Smooth muscle cell (in vitro differentiated cells): Measurements from ENCODE around the gene SCIN. TPM values are rescaled to one million over a fixed set of nuclear protein-coding genes. Genes with fewer than 3 reads are reported as not detected.
A peak's percentile ranks its signal among the peaks of the same experiment; 100 is the strongest.
"Not testable (repeated sequence)": the region's sequence is repeated elsewhere in the genome, so short reads cannot be mapped to it uniquely, and the experiment has no call there.

Experiments
- DNase-seq: peaks from one replicate; lab custom pipeline; 2025; ENCODE audit not compliant: unreplicated experiment; lab: John Stamatoyannopoulos, UW
- H2AFZ ChIP-seq: fragments of 200-600 bp; sonication (generic); 2 replicates; pipeline ENCODE4 v1.6.0; 2016; ENCODE audit warnings: antibody characterized with exemption, low read depth, mild to moderate bottlenecking
- H3F3A ChIP-seq: fragments of 200-600 bp; sonication (generic); 2 replicates; pipeline ENCODE4 v1.6.0; 2017; ENCODE audit warnings: antibody characterized with exemption, low read depth
- H3K27ac ChIP-seq: fragments of 200-600 bp; sonication (generic); 2 replicates; pipeline ENCODE4 v1.5.1; 2016; ENCODE audit warnings: low read depth, mild to moderate bottlenecking
- H3K27me3 ChIP-seq: fragments of 200-600 bp; sonication (generic); 2 replicates; pipeline ENCODE4 v1.6.1; 2016; ENCODE audit warnings: low read depth, mild to moderate bottlenecking
- H3K36me3 ChIP-seq: fragments of 200-600 bp; sonication (generic); 2 replicates; pipeline ENCODE4 v1.5.1; 2016; ENCODE audit warnings: low read depth
- H3K4me1 ChIP-seq: fragments of 200-600 bp; sonication (generic); 2 replicates; pipeline ENCODE4 v1.5.1; 2016; ENCODE audit warnings: low read depth
- H3K4me2 ChIP-seq: fragments of 200-600 bp; sonication (generic); 2 replicates; pipeline ENCODE4 v1.6.0; 2016; ENCODE audit warnings: mild to moderate bottlenecking
- H3K4me3 ChIP-seq: fragments of 200-600 bp; sonication (generic); 2 replicates; pipeline ENCODE4 v1.5.1; 2016; ENCODE audit warnings: mild to moderate bottlenecking
- H3K79me2 ChIP-seq: fragments of 200-600 bp; sonication (generic); 2 replicates; pipeline ENCODE4 v1.6.0; 2016; ENCODE audit warnings: low read depth, mild to moderate bottlenecking
- H3K9ac ChIP-seq: fragments of 200-600 bp; sonication (generic); 2 replicates; pipeline ENCODE4 v1.6.0; 2016; ENCODE audit warnings: low read depth
- H3K9me3 ChIP-seq: fragments of 200-600 bp; sonication (generic); replicated peaks from 2 replicates; pipeline ENCODE4 v1.5.1; 2016; ENCODE audit warnings: low read depth
- H4K20me1 ChIP-seq: fragments of 200-600 bp; sonication (generic); 2 replicates; pipeline ENCODE4 v1.6.0; 2016; ENCODE audit warnings: low read depth
- CTCF ChIP-seq: fragments of 200-600 bp; sonication (generic); IDR thresholded peaks from 2 replicates; pipeline ENCODE4 v1.5.1; 2017; ENCODE audit warnings: borderline replicate concordance, mild to moderate bottlenecking, antibody characterized with exemption; ENCODE audit not compliant: insufficient read depth, poor library complexity, severe bottlenecking
- WGBS: methylation state at CpG from one replicate; pipeline ENCODE4 v1.1.7; 2016; ENCODE audit warnings: low lambda C conversion rate; 5-methylcytosine and 5-hydroxymethylcytosine counted together
- polyA plus RNA-seq: library from polyadenylated mRNA; unstranded; fragments of >200 nt; fragmentation: Nextera tagmentation; extraction: Ambion mirVana; gene quantifications from 2 replicates; pipeline ENCODE4 v1.2.1, GENCODE V29; 2016
- total RNA-seq: library from RNA; depleted of rRNA; stranded (reverse); fragments of >200 nt; gene quantifications from 2 replicates; pipeline ENCODE4 v1.2.3, GENCODE V29; 2014

Gene SCIN
- total RNA-seq (0.13 and 0.31 TPM in 2 replicates), polyA plus RNA-seq (0.31 and 0.50 TPM in 2 replicates)

GRCh38 chr7:12570534-12571461 is at the start of gene SCIN:
Gene SCIN, plus strand, starts transcription at chr7:12570720. Its CDS starts 67 bp downstream, at chr7:12570787.
- Histone ChIP-seq H3K27me3 (peaks cover 61% of the 10 kb centered on the region), H3K9me3 (no peaks in the 10 kb centered on the region), H3K9ac (no peak within 1 kb of the TSS), H3K4me2 (peak within 1 kb of the TSS; percentile 88), H2AFZ (peak within 1 kb of the TSS; percentile 84), H3K4me1 (peaks cover 4% of the 10 kb centered on the region), H3K27ac (no peak within 1 kb of the TSS), H3K79me2 (no peaks in the 10 kb centered on the region), H3F3A (no peaks in the 10 kb centered on the region), H4K20me1 (no peaks in the 10 kb centered on the region), H3K4me3 (peak within 1 kb of the TSS; percentile 53), H3K36me3 (no peaks in the 10 kb centered on the region)
- no peak for TF ChIP-seq CTCF
- WGBS, result 3% methylated on average over 71 of the region's 74 CpGs
- peak; percentile 5 for DNase-seq

GRCh38 chr7:12524794-12525386 is 45.6 kb upstream of the SCIN start:
- Histone ChIP-seq H3K9ac (no peak overlapping the region), H2AFZ (peak overlapping the region; percentile 71), H3K36me3 (no peaks in the 10 kb centered on the region), H3K4me1 (no peaks in the 10 kb centered on the region), H3K9me3 (no peaks in the 10 kb centered on the region), H3F3A (no peaks in the 10 kb centered on the region), H3K79me2 (no peaks in the 10 kb centered on the region), H4K20me1 (no peaks in the 10 kb centered on the region), H3K27ac (no peak overlapping the region), H3K4me3 (no peak overlapping the region), H3K4me2 (peak overlapping the region; percentile 59), H3K27me3 (peaks cover 6% of the 10 kb centered on the region)
- 21% methylated on average over 5 of the region's 5 CpGs for WGBS
- no peak for DNase-seq
- TF ChIP-seq CTCF, result peak; percentile 82

- not testable (repeated sequence) for H3F3A ChIP-seq, H3K4me3 ChIP-seq, H3K27me3 ChIP-seq, H3K4me2 ChIP-seq, H3K36me3 ChIP-seq, H3K9me3 ChIP-seq, DNase-seq, H3K4me1 ChIP-seq, H2AFZ ChIP-seq, H3K27ac ChIP-seq, H3K9ac ChIP-seq, H4K20me1 ChIP-seq, H3K79me2 ChIP-seq
- WGBS, result 89% methylated on average over 2 of the region's 2 CpGs
Measured at GRCh38 chr7:12526693-12527092, 43.8 kb upstream of the SCIN start.

GRCh38 chr7:12527670-12528069 is 42.9 kb upstream of the SCIN start:
- H3K27ac ChIP-seq, H3K36me3 ChIP-seq, H3K4me2 ChIP-seq, H2AFZ ChIP-seq, H3F3A ChIP-seq, H3K9ac ChIP-seq, DNase-seq, H3K4me3 ChIP-seq, H4K20me1 ChIP-seq, H3K4me1 ChIP-seq, H3K27me3 ChIP-seq, H3K9me3 ChIP-seq, H3K79me2 ChIP-seq: not testable (repeated sequence)
- 100% methylated on average over 1 of the region's 1 CpG for WGBS
